B cell (primary cell): ENCODE results near the gene SLC25A6. TPM values are rescaled to one million over a fixed set of nuclear protein-coding genes. Genes with fewer than 3 reads are reported as not detected.

Experiments used
- ATAC-seq: fragments of 200-7000 bp; cut with Tn5 transposase; one replicate; pipeline ENCODE4 v1.10.0; 2021; ENCODE audit warnings: low read depth, mild to moderate bottlenecking, moderate number of reproducible peaks, moderate library complexity
- CTCF ChIA-PET: fragments of 350-600 bp; sonication (Branson Sonifier 250); formaldehyde crosslinking; loops from one replicate; lab custom pipeline; 2021; ENCODE audit warnings: antibody characterized with exemption, inconsistent platforms; lab: Charles Lee
- POLR2A ChIA-PET: fragments of 350-600 bp; sonication (Branson Sonifier 250); formaldehyde crosslinking; loops from one replicate; lab custom pipeline; 2021; ENCODE audit warnings: antibody characterized with exemption; lab: Charles Lee
- DNase-seq: peaks from one replicate; pipeline ENCODE4 v3.0.0; 2013
- H2AFZ ChIP-seq: 2 replicates; pipeline ENCODE4 v1.6.1; 2012; ENCODE audit warnings: mild to moderate bottlenecking, low read depth, low read length; ENCODE audit not compliant: insufficient read depth, poor library complexity, severe bottlenecking
- H3K27ac ChIP-seq, 2 donors: 1 replicate in 1 of 2; 2 replicates in 1 of 2; pipeline ENCODE4 v1.5.1; 2012 to 2013; ENCODE audit warnings: low read length in 2 of 2, mild to moderate bottlenecking in 2 of 2, moderate library complexity in 1 of 2
- H3K27me3 ChIP-seq, 4 experiments: fragments of 200-600 bp in 1 of 4; sonication (generic) in 1 of 4; replicated peaks in 1 of 4; 1 replicate in 2 of 4; 2 replicates in 2 of 4; pipeline versions ENCODE4 v1.6.1 to v1.7.0; 2013 to 2016; ENCODE audit warnings: low read length in 3 of 4, mild to moderate bottlenecking in 2 of 4, mixed read lengths in 1 of 4, moderate library complexity in 1 of 4; ENCODE audit not compliant: insufficient read depth in 4 of 4, control insufficient read depth in 3 of 4; ENCODE audit errors: control extremely low read depth in 1 of 4
- H3K36me3 ChIP-seq, 2 experiments: replicated peaks in 1 of 2; 1 replicate in 1 of 2; 2 replicates in 1 of 2; pipeline versions ENCODE4 v1.6.1 to v1.7.1; 2013; ENCODE audit warnings: low read length in 1 of 2; ENCODE audit not compliant: insufficient read depth in 2 of 2, control insufficient read depth in 1 of 2; ENCODE audit errors: control extremely low read depth in 1 of 2, extremely low read depth in 1 of 2
- H3K4me1 ChIP-seq, 2 donors: fragments of 200-600 bp in 1 of 2; sonication (generic) in 1 of 2; 1 replicate in 1 of 2; 2 replicates in 1 of 2; pipeline versions ENCODE4 v1.5.1 to v1.6.1; 2013 to 2017; ENCODE audit warnings: low read length in 2 of 2; ENCODE audit not compliant: control insufficient read depth in 2 of 2, insufficient read depth in 2 of 2
- H3K4me2 ChIP-seq: replicated peaks from 2 replicates; pipeline ENCODE3; 2012; ENCODE audit warnings: mild to moderate bottlenecking, low read depth, low read length; ENCODE audit not compliant: poor library complexity, severe bottlenecking
- H3K4me3 ChIP-seq, 5 experiments: fragments of 200-600 bp in 1 of 5; sonication (generic) in 1 of 5; 1 replicate in 3 of 5; 2 replicates in 2 of 5; pipeline versions ENCODE4 v1.5.1 to v1.7.0; 2011 to 2016; ENCODE audit warnings: low read length in 4 of 5, mild to moderate bottlenecking in 4 of 5, low read depth in 2 of 5, control low read depth in 1 of 5, moderate library complexity in 1 of 5; ENCODE audit not compliant: insufficient read depth in 1 of 5; ENCODE audit errors: control extremely low read depth in 1 of 5, extremely low read depth in 1 of 5
- H3K79me2 ChIP-seq: fragments of 200-600 bp; sonication (generic); one replicate; pipeline ENCODE4 v1.6.0; 2016; ENCODE audit warnings: low read length; ENCODE audit not compliant: control insufficient read depth, insufficient read depth
- H3K9ac ChIP-seq: fragments of 200-600 bp; sonication (generic); 2 replicates; pipeline ENCODE4 v1.6.1; 2017; ENCODE audit warnings: mild to moderate bottlenecking, low read length, moderate library complexity
- H3K9me3 ChIP-seq, 3 donors: one replicate each; pipeline versions ENCODE4 v1.6.1 to v1.7.1; 2013; ENCODE audit warnings: low read length in 2 of 3; ENCODE audit not compliant: control insufficient read depth in 2 of 3, insufficient read depth in 1 of 3; ENCODE audit errors: control extremely low read depth in 1 of 3
- H4K20me1 ChIP-seq: 2 replicates; pipeline ENCODE4 v1.6.0; 2012; ENCODE audit warnings: mild to moderate bottlenecking, low read length; ENCODE audit not compliant: insufficient read depth, control insufficient read depth, poor library complexity, severe bottlenecking
- H3K27ac Mint-ChIP-seq: one replicate; pipeline ENCODE4 v1.8.0; 2021; ENCODE audit warnings: mixed read lengths
- H3K27me3 Mint-ChIP-seq: one replicate; pipeline ENCODE4 v1.8.0; 2021; ENCODE audit warnings: mixed read lengths
- H3K4me1 Mint-ChIP-seq: one replicate; pipeline ENCODE4 v1.8.0; 2021; ENCODE audit warnings: mixed read lengths
- H3K4me3 Mint-ChIP-seq: one replicate; pipeline ENCODE4 v1.8.0; 2021; ENCODE audit warnings: mixed read lengths
- H3K9me3 Mint-ChIP-seq: one replicate; pipeline ENCODE4 v1.8.0; 2022; ENCODE audit warnings: mixed read lengths; ENCODE audit not compliant: insufficient read depth
- EZH2 ChIP-seq: IDR thresholded peaks from 2 replicates; pipeline ENCODE4 v1.6.1; 2012; ENCODE audit warnings: borderline replicate concordance, low read depth, mild to moderate bottlenecking, moderate library complexity, low read length; ENCODE audit not compliant: insufficient read depth, poor library complexity, severe bottlenecking
- WGBS: methylation state at CpG from one replicate; pipeline ENCODE4 v1.1.5; 2013; ENCODE audit warnings: missing lambda C conversion rate; ENCODE audit not compliant: insufficient coverage; 5-methylcytosine and 5-hydroxymethylcytosine counted together
- intact Hi-C: fragments of 100-400 bp; cut with micrococcal nuclease; formaldehyde crosslinking; loops from one replicate; pipeline ENCODE4 v1.10.0; 2022
- polyA plus RNA-seq: library from polyadenylated mRNA; depleted of rRNA; stranded (reverse); fragments of >200 nt; gene quantifications from 2 replicates; pipeline ENCODE4 v1.2.3, GENCODE V29; 2012
- total RNA-seq, 2 donors: library from RNA; stranded (reverse); fragments of 120-200 nt in 1 of 2; gene quantifications; 1 replicate in 1 of 2; 2 replicates in 1 of 2; pipeline versions ENCODE4 v1.2.3 to v1.2.4, GENCODE V29; 2013 to 2022
- TF ChIP-seq, protein P1 (sequence below): fragments of 200-600 bp; IDR thresholded peaks from one replicate; pipeline ENCODE4 v1.8.0; 2022; ENCODE audit warnings: antibody characterized with exemption, mild to moderate bottlenecking

Gene SLC25A6
- total and polyA plus RNA-seq, 2 donors (not counting 1 experiment from before 2014, with no cell fraction given), result 343 to 642 TPM

DNA sequence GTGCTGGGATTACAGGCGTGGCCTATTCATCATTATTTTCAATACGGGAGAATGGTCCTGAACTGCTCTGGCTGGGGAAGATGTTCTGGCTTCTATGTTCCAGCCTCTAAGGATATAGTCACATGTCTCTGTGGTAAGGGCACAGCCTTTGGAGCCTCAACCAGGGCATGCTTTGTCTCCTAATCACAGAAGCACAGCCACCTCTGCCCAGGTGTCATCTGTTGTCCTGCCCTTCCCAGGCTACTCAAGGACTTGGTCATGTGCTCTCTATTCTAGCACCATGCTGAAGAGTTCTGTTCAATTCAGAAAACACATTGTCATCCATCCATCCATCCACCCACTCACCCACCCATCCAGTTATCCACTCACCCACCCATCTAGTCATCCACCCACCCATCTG lies 31.3 kb upstream of the SLC25A6 start:
- DNase-seq (no peak), ATAC-seq (no peak)
- H3K4me2 ChIP-seq, result no peak overlapping the region
- H2AFZ ChIP-seq, result no peak overlapping the region
- H3K9me3 ChIP-seq, result peaks cover 0 to 46% (median 20%) of the 10 kb centered on the region in 3 donors
- no peaks in the 10 kb centered on the region for H3K27me3 ChIP-seq
- WGBS, result 100% methylated on average over 1 of the region's 2 CpGs
- intact Hi-C loops, result no loop called here
- Mint-ChIP-seq H3K4me3 (no peak overlapping the region), H3K4me1 (no peaks in the 10 kb centered on the region), H3K27ac (no peak overlapping the region), H3K27me3 (no peaks in the 10 kb centered on the region), H3K9me3 (peaks cover 9% of the 10 kb centered on the region)
- H3K79me2 ChIP-seq, result no peaks in the 10 kb centered on the region
- CTCF ChIA-PET, result no interaction called here
- TF ChIP-seq, protein P1, sequence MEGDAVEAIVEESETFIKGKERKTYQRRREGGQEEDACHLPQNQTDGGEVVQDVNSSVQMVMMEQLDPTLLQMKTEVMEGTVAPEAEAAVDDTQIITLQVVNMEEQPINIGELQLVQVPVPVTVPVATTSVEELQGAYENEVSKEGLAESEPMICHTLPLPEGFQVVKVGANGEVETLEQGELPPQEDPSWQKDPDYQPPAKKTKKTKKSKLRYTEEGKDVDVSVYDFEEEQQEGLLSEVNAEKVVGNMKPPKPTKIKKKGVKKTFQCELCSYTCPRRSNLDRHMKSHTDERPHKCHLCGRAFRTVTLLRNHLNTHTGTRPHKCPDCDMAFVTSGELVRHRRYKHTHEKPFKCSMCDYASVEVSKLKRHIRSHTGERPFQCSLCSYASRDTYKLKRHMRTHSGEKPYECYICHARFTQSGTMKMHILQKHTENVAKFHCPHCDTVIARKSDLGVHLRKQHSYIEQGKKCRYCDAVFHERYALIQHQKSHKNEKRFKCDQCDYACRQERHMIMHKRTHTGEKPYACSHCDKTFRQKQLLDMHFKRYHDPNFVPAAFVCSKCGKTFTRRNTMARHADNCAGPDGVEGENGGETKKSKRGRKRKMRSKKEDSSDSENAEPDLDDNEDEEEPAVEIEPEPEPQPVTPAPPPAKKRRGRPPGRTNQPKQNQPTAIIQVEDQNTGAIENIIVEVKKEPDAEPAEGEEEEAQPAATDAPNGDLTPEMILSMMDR, result no peak
- TF ChIP-seq EZH2, result no peak
- H3K36me3 ChIP-seq, result peaks cover 4 to 49% of the 10 kb centered on the region in 2 experiments
- no peak overlapping the region for H3K27ac ChIP-seq
- no peaks in the 10 kb centered on the region for H3K4me1 ChIP-seq
- H3K9ac ChIP-seq, result no peak overlapping the region
- no peak overlapping the region for H3K4me3 ChIP-seq
- POLR2A ChIA-PET, result no interaction called here
- H4K20me1 ChIP-seq, result no peaks in the 10 kb centered on the region

DNA sequence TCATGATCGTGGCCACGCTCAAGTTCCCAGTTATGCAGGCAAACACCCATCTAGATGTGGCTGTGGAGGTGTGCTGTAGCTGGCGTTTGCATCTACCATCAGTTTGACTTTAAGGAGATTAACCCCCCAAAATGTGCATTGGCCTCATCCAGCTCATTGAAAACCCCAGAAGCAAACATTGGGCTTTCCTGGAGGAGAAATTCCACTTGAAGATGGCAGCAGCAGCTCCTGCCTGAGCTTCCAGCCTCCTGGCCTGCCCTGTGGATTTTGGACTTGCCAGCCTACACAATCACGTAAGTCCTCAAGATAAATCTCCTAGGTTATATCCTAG lies 30.2 kb upstream of the SLC25A6 start:
- WGBS, result 89% methylated on average over 4 of the region's 4 CpGs
- H3K27ac ChIP-seq, result no peak overlapping the region
- no peak for ATAC-seq
- TF ChIP-seq EZH2, result no peak
- TF ChIP-seq, protein P1, result no peak
- CTCF ChIA-PET, result no interaction called here
- H3K36me3 ChIP-seq, result peaks cover 4 to 46% of the 10 kb centered on the region in 2 experiments
- H2AFZ ChIP-seq, result no peak overlapping the region
- no peak for DNase-seq
- H3K79me2 ChIP-seq, result no peaks in the 10 kb centered on the region
- POLR2A ChIA-PET, result no interaction called here
- H3K4me1 ChIP-seq, result no peaks in the 10 kb centered on the region
- no peak overlapping the region for H3K4me2 ChIP-seq
- Mint-ChIP-seq H3K27ac (no peak overlapping the region), H3K9me3 (peaks cover 9% of the 10 kb centered on the region), H3K27me3 (no peaks in the 10 kb centered on the region), H3K4me1 (no peaks in the 10 kb centered on the region), H3K4me3 (no peak overlapping the region)
- H4K20me1 ChIP-seq, result no peaks in the 10 kb centered on the region
- intact Hi-C loops, result no loop called here
- H3K9me3 ChIP-seq, result peaks cover 0 to 56% (median 20%) of the 10 kb centered on the region in 3 donors
- H3K27me3 ChIP-seq, result no peaks in the 10 kb centered on the region
- no peak overlapping the region for H3K4me3 ChIP-seq
- no peak overlapping the region for H3K9ac ChIP-seq
